HG03103 (cell line): Measurements from ENCODE around the gene HNRNPF.
"Not testable (repeated sequence)": the region's sequence is repeated elsewhere in the genome, so short reads cannot be mapped to it uniquely, and the experiment has no call there.

ENCODE experiments used
- ATAC-seq: cut with Tn5 transposase; IDR thresholded peaks from one replicate; pipeline ENCODE4 v1.9.1; 2021; ENCODE audit warnings: low read depth; ENCODE audit not compliant: unreplicated experiment

HNRNPF gene

GRCh38 chr10:43353495-43354329, 55.3 kb downstream of the HNRNPF start:
- ATAC-seq = no peak

- ATAC-seq = no peak
Measured at GRCh38 chr10:43352951-43353350, 56.0 kb downstream of the HNRNPF start.

GRCh38 chr10:43351301-43351700, 57.7 kb downstream of the HNRNPF start:
- ATAC-seq = no peak

GRCh38 chr10:43350686-43351085, 58.3 kb downstream of the HNRNPF start:
- ATAC-seq = no peak

GRCh38 chr10:43350156-43350555, 58.8 kb downstream of the HNRNPF start:
- ATAC-seq = no peak

- ATAC-seq = peak; percentile 100
Measured at GRCh38 chr10:43348511-43349312, 60.3 kb downstream of the HNRNPF start.

- no peak for ATAC-seq
Measured at GRCh38 chr10:43347997-43348396, 61.0 kb downstream of the HNRNPF start.

- ATAC-seq = no peak
Measured at GRCh38 chr10:43344051-43344450, 64.9 kb downstream of the HNRNPF start.

- ATAC-seq = no peak
Measured at GRCh38 chr10:43343126-43343525, 65.9 kb downstream of the HNRNPF start.

- no peak for ATAC-seq
Measured at GRCh38 chr10:43342279-43343125, 66.5 kb downstream of the HNRNPF start.

GRCh38 chr10:43341450-43341849, 67.5 kb downstream of the HNRNPF start:
- no peak for ATAC-seq

GRCh38 chr10:43340619-43341018, 68.4 kb downstream of the HNRNPF start:
- no peak for ATAC-seq

- no peak for ATAC-seq
Measured at GRCh38 chr10:43340101-43340500, 68.9 kb downstream of the HNRNPF start.

- no peak for ATAC-seq
Measured at GRCh38 chr10:43339136-43339535, 69.8 kb downstream of the HNRNPF start.

GRCh38 chr10:43338117-43338516, 70.9 kb downstream of the HNRNPF start:
- ATAC-seq = no peak

GRCh38 chr10:43337536-43337935, 71.5 kb downstream of the HNRNPF start:
- ATAC-seq = not testable (repeated sequence)

- ATAC-seq = no peak
Measured at GRCh38 chr10:43336641-43337318, 72.2 kb downstream of the HNRNPF start.

- ATAC-seq = no peak
Measured at GRCh38 chr10:43336061-43336460, 72.9 kb downstream of the HNRNPF start.
